ENCODE data around the gene SLC6A2. TPM values are rescaled to one million over a fixed set of nuclear protein-coding genes. Genes with fewer than 3 reads are reported as not detected.
"Not testable (repeated sequence)": the region's sequence is repeated elsewhere in the genome, so short reads cannot be mapped to it uniquely, and the experiment has no call there.

Gene SLC6A2
- total RNA-seq = not detected
- not detected for total RNA-seq (2013)

- Histone ChIP-seq H3K27ac (ENCODE audit: low read length) (no peak within 1 kb of the TSS), H3K4me3 (ENCODE audit: low read length) (no peak within 1 kb of the TSS), H3K36me3 (ENCODE audit: control insufficient read depth, insufficient read depth, low read length) (no peaks in the 10 kb centered on the region), H3K27me3 (ENCODE audit: control insufficient read depth, insufficient read depth, low read length) (peaks cover 3% of the 10 kb centered on the region), H3K9me3 (ENCODE audit: control insufficient read depth, insufficient read depth, low read length) (no peaks in the 10 kb centered on the region), H3K4me1 (ENCODE audit: control insufficient read depth, insufficient read depth, low read length) (no peaks in the 10 kb centered on the region)
- Mint-ChIP-seq H3K27me3 (ENCODE audit: low read depth in 2 of 2) (peaks cover 10 to 12% of the 10 kb centered on the region in 2 donors), H3K36me3 (no peaks in the 10 kb centered on the region), H3K4me1 (no peaks in the 10 kb centered on the region), H3K4me3 (no peak within 1 kb of the TSS), H3K27ac (no peak within 1 kb of the TSS), H3K9me3 (no peaks in the 10 kb centered on the region)
- ATAC-seq = no peak
- intact Hi-C loops (cut with micrococcal nuclease) = no loop called here
- no peak for DNase-seq
- WGBS (ENCODE audit: insufficient coverage) = 2% methylated on average over 71 of the region's 71 CpGs
- no peak for TF ChIP-seq CTCF (IDR thresholded peaks at IDR 0.05)
Measured at GRCh38 chr16:55655897-55656681, at the start of gene SLC6A2. Gene SLC6A2 (plus strand): TSS chr16:55655988. CDS start chr16:55656695, 707 bp downstream.

- DNase-seq (no peak), ATAC-seq (no peak)
- WGBS (ENCODE audit: insufficient coverage) = 81% methylated on average over 5 of the region's 6 CpGs
- Histone ChIP-seq H3K27me3 (ENCODE audit: control insufficient read depth, insufficient read depth, low read length) (no peaks in the 10 kb centered on the region), H3K4me1 (ENCODE audit: control insufficient read depth, insufficient read depth, low read length) (no peaks in the 10 kb centered on the region), H3K36me3 (ENCODE audit: control insufficient read depth, insufficient read depth, low read length) (no peaks in the 10 kb centered on the region), H3K4me3 (ENCODE audit: low read length) (no peak overlapping the region), H3K9me3 (ENCODE audit: control insufficient read depth, insufficient read depth, low read length) (no peaks in the 10 kb centered on the region), H3K27ac (ENCODE audit: low read length) (no peak overlapping the region)
- intact Hi-C loops (cut with micrococcal nuclease) = no loop called here
- peaks cover 0 to 9% of the 10 kb centered on the region in 2 donors for H3K27me3 Mint-ChIP-seq (ENCODE audit: low read depth in 2 of 2)
- no peak overlapping the region for H3K27ac Mint-ChIP-seq
- no peak overlapping the region for H3K4me3 Mint-ChIP-seq
- no peaks in the 10 kb centered on the region for H3K4me1 Mint-ChIP-seq
- H3K9me3 Mint-ChIP-seq = peaks cover 0 to 2% of the 10 kb centered on the region in 2 donors
- no peaks in the 10 kb centered on the region for H3K36me3 Mint-ChIP-seq
- TF ChIP-seq CTCF (IDR thresholded peaks at IDR 0.05) = no peak
Measured at GRCh38 chr16:55613613-55614335, 42.0 kb upstream of the SLC6A2 start.

- Histone ChIP-seq H3K27ac (ENCODE audit: low read length) (no peak overlapping the region), H3K36me3 (ENCODE audit: control insufficient read depth, insufficient read depth, low read length) (no peaks in the 10 kb centered on the region), H3K4me1 (ENCODE audit: control insufficient read depth, insufficient read depth, low read length) (no peaks in the 10 kb centered on the region), H3K4me3 (ENCODE audit: low read length) (no peak overlapping the region), H3K9me3 (ENCODE audit: control insufficient read depth, insufficient read depth, low read length) (no peaks in the 10 kb centered on the region), H3K27me3 (ENCODE audit: control insufficient read depth, insufficient read depth, low read length) (no peaks in the 10 kb centered on the region)
- peaks cover 0 to 9% of the 10 kb centered on the region in 2 donors for H3K27me3 Mint-ChIP-seq (ENCODE audit: low read depth in 2 of 2)
- 31% methylated on average over 3 of the region's 3 CpGs for WGBS (ENCODE audit: insufficient coverage)
- TF ChIP-seq CTCF (IDR thresholded peaks at IDR 0.05) = no peak
- no peaks in the 10 kb centered on the region for H3K4me1 Mint-ChIP-seq
- no peak overlapping the region for H3K27ac Mint-ChIP-seq
- no peaks in the 10 kb centered on the region for H3K36me3 Mint-ChIP-seq
- no peak overlapping the region for H3K4me3 Mint-ChIP-seq
- DNase-seq (no peak), ATAC-seq (no peak)
- intact Hi-C loops (cut with micrococcal nuclease) = no loop called here
- H3K9me3 Mint-ChIP-seq = peaks cover 0 to 2% of the 10 kb centered on the region in 2 donors
Measured at GRCh38 chr16:55615071-55615470, 40.7 kb upstream of the SLC6A2 start.

- H3K27me3 ChIP-seq (ENCODE audit: control insufficient read depth, insufficient read depth, low read length); H3K27me3 Mint-ChIP-seq (ENCODE audit: low read depth in 2 of 2); ATAC-seq; H3K36me3 Mint-ChIP-seq; DNase-seq; H3K4me3 Mint-ChIP-seq; H3K4me1 Mint-ChIP-seq; H3K9me3 ChIP-seq (ENCODE audit: control insufficient read depth, insufficient read depth, low read length); intact Hi-C loops (cut with micrococcal nuclease); H3K4me3 ChIP-seq (ENCODE audit: low read length); H3K9me3 Mint-ChIP-seq; H3K27ac Mint-ChIP-seq; H3K4me1 ChIP-seq (ENCODE audit: control insufficient read depth, insufficient read depth, low read length); H3K36me3 ChIP-seq (ENCODE audit: control insufficient read depth, insufficient read depth, low read length); H3K27ac ChIP-seq (ENCODE audit: low read length): not testable (repeated sequence)
- WGBS (ENCODE audit: insufficient coverage) = 78% methylated on average over 11 of the region's 11 CpGs
Measured at GRCh38 chr16:55615670-55616069, 40.1 kb upstream of the SLC6A2 start.
